DMS114 treated with DMSO at 0.1 percent for 48 hours (cell line): ENCODE data around the gene PARN.
"Not testable (repeated sequence)": the region's sequence is repeated elsewhere in the genome, so short reads cannot be mapped to it uniquely, and the experiment has no call there.

Experiments
- DNase-seq: peaks from one replicate; lab custom pipeline; 2025; ENCODE audit not compliant: unreplicated experiment; lab: John Stamatoyannopoulos, UW

Gene PARN

DNA sequence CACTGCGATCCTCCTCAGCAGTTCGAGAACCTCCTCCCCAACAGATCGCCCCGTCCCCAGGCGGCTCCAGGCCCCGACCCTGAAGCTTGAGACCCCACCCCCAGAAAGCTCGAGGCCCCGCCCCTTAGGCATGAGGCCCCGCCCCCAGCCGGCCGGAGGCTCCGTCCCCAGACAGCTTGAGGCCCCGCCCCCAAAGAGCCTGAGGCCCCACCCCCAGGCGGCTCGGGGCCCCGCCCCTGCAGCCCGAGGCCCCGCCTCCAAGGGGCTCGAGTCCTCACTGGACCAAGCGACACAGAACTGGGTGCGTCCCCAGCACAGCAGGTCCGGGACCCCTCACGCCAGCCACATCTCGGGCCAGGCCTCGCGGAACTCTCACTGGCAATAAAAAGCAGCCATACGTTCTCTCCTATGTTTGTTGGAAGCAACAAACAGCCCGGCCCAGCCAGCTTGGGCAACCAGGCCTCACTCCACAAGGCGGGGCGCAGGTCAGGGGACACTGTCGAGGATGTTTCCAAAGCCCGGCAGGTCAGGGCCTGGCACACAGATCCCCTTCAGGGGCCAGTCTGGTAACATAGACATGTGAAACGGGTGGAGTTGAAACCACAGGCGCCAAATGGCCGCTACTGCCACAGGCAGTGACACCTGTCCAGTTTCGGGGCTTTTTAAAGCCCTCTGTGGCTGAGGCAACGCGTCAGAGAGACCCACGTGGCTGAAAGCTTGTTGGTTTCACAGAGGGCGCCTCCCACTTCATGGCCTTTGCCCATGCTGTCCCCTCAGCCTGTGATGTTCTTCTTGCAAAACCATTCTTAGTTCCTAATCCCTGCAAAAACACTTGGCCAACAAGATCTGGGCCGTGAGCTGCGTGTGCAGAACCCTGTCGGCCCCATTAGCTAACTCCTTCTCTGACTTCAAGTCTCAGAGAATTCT is 224.2 kb downstream of the PARN start:
- no peak for DNase-seq

DNA sequence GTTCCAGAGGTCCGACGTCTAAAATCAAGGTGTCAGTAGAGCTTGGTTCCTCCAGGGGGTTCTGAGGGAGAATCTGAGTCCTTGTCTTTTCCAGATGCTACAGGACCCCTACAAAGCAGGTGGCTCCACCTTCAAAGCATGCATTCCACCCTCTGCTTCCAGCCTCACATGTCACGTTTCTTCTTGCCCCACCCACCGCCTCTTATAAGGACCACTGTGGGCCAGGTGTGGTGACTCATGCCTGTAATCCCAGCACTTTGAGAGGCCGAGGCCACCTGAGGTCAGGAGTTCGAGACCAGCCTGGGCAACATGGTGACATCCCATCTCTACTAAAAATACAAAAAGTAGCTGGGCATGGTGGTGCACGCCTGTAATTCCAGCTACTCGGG is 227.1 kb downstream of the PARN start:
- not testable (repeated sequence) for DNase-seq

DNA sequence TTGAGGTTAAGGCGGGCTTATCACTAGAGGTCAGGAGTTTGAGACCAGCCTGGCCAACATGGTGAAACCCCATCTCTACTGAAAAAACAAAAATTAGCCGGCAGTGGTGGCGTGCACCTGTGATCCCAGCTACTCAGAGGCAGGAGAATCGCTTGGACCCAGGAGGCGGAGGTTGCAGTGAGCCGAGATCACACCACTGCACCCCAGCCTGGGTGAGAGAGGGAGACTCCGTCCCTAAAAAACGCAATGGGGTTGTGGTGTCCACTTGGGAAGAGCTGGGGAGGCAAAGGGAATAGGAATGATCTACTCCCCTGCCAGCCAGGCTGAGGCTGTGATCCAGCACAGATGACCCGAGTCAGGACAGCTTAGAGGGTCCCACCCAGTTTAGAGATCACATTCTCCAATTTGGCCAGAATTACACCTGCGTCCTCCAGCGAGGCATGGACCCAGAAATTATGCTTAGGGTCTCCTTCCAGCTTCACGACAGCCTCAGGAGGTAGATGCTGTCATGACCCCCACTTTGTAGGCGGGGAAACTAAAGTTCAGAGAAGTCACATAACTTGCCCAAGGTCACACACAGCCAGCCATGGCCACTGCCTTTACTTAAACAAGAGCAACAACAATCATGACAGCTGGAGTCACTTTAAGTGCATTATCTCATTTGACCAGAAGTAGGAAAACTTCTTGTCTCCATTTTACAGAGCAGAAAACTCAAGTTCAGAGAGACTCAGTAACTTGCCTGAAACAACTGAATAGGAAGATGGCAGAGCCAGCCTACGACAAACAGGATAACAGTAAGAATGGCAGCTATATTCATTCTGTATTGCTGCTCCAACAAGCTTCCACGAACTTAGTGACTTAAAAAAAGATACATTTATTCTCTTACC is 227.7 kb downstream of the PARN start:
- DNase-seq = not testable (repeated sequence)

DNA sequence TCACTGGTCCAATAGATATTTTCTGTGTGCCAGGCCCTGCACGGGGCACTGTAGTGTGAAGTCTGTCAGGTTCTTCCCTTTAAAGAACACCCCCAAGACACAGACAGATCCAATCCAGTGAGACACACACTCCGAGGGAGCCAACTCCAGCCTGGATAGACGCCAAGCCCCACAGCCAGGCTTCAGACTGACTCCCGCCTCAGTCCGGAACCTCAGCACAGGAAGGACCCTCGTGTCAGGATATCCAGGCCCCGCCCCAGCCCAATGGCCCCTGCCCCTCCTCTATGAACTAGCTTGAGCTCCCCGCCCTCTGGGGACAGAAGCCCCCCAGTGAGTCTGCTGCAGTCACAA is 228.4 kb downstream of the PARN start:
- not testable (repeated sequence) for DNase-seq

DNA sequence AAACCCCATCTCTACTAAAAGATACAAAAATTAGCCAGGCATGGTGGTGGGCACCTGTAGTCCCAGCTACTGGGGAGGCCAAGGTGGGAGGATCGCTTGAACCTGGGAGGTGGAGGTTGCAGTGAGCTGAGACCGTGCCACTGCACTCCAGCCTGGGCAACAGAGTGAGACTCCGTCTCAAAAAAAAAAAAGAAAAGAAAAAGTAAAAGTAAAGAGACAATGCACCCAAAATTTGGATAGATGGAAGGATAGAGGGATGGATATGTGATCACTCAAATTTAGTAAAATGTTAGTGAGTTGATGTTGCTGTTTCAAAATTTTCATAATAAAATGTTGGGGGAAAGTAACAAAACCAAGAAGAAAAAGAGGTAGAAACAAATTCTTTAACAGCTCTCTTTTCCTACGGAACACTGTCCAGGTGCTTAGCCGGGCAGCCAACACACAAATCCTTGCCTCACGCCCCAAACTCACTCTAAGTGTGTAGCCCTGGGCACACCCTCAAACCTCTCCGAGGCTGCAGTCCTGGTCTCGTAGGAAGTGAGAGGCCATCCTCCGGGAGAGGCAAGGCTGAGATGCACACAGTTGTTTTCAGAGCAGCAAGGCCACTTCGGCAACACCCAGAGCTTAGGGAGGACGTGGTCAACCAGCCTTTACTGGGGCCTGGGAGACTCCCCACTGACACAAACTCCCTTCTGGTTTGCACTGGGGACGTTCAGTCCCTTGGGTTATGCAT is 228.9 kb downstream of the PARN start:
- DNase-seq = not testable (repeated sequence)

DNA sequence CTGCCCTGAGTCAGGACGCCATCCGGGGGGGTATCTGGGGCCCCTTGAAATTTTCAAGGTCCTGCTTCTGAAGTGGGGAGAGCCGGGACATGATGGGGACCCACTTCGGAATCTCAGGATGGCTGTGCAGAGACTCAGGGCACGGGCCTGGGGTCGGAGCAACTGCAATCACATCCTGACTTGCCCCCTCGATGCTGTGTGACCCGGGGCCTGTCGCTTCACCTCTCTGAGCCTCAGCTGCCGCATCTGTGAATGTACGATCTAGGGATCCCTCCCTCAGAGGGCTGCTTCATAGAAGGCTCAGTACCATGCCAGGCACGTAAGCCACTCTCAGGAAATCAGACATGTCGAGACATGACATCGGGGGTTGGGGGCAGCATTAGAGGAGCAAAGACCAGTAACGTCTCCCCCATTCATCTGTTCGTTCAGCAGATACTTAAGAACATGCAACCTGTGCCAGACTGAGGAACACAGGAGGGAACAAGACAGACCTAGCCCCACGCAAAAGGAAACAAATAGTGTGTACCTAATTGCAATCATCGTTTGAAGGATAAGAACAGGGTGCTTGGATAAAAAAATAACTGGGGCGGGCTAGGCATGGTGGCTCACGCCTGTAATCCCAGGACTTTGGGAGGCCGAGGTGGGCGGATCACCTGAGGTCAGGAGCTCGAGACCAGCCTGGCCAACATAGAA is 229.6 kb downstream of the PARN start:
- no peak for DNase-seq

DNA sequence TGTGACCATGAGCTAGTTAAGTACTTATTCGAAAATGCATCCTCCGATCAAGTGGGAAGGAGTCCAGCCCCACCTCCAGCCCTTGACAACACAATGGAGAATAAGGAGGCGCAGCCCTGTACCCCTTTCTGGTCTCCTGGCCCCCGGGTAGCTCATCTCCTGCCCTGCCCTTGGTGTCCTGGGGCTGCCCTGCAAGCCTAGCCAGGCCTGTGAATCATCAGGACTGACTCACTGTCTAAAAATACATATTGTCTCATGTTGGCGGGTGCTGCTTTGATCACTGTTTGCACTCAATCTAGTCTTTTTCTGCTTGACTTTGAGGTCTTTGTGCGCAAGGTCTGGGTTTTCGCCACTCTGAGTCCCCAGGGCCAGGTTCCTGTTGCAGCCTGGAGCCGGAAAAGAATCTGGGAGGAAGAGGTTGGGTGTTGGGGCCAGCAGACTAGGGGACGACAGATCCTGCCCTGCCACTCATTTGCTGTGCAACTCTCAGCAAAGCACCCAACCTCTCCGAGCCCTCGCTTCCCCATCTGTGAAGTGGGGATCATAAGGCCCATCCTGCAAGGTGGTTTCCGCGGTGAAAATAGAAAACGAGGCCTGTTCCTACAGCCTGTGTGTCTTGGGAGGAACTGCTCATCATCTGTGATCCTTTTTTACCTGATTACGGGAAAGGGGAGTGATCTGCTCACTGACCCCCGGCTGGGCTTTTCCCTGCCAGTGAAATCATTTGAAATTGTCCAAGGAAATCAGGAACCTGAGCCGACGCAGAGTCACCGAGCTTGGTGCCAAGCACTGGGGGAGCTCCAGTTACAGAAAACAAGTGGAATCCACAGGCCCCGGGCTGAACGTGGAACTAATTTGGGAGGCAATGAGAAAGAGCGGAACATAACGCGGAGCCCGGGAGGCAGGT is 230.4 kb downstream of the PARN start:
- no peak for DNase-seq

DNA sequence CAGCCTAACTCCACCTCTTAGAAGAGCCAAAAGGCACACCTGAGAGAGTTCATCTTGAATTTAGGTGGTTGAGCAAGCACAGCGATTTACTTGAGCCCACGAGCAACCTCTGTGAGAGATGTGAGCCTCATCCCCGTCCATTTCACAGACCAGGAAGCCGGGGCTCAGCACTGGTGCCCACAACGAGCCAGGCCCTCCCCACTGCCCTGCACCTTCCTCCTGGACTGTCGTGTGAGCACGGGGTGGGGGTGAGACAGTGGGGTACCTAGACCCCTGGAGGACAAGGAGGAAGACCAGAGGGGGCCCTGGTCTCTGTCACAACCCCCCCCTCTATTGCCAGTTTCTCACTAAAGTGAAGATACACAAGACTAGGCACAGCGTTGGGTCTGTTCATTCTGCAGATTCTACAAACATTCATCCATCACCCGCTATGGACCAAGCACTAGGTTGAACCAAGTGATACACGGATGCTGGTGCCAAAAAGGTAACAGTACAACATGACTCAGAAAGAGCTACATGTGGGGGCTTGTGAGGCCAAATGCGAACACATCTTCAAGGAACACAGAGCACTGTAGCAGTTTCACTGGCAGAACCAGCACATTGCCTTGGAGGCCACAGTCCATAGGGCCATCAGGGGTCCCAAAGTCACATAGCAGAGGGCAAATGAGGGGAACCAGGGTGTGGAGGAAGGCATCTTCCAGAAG is 231.9 kb downstream of the PARN start:
- no peak for DNase-seq

DNA sequence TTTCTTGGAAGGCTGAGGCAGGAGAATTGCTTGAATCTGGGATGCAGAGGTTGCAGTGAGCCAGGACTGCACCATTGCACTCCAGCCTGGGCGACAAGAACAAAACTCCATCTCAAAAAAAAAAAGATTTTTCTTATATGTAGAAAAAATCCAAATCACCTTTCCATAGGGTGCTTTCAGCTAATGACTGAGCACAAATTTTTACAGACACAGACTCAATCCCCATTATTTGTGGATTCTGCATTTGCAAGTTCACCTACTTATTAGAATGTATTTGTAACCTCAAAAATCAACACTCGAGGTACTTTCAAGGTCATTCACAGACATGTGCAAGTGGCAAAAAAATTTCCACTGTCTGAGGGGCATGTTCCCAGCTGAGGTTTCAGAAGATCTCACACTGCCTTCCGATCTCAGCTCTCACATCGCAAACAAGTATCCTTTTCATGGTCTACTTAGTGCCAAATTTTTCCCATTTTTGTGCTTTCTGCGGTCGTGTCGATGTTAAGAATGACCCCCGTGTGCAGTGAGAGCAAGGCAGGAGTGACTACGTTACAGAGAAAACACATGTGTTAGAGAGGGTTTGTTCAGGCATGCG is 234.3 kb downstream of the PARN start:
- DNase-seq = not testable (repeated sequence)

DNA sequence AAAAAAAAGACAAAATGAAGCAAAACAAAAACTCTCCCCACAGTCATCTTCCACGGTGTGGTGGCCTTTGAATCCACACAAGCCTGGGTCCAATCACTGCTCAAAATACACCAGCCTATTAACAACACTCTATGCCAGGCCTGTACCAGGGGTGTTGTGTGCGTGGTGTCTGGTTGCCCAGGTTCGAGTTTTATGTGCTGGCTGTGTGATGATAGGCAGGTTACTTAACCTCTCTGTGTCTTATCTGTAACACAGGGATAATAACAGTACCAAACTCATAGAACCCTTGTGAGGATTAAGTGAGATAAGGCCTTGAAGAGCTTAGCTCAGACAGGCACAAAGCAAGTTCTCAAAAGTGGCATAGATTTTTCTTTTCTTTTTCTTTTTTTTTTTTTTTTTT is 235.2 kb downstream of the PARN start:
- no peak for DNase-seq

DNA sequence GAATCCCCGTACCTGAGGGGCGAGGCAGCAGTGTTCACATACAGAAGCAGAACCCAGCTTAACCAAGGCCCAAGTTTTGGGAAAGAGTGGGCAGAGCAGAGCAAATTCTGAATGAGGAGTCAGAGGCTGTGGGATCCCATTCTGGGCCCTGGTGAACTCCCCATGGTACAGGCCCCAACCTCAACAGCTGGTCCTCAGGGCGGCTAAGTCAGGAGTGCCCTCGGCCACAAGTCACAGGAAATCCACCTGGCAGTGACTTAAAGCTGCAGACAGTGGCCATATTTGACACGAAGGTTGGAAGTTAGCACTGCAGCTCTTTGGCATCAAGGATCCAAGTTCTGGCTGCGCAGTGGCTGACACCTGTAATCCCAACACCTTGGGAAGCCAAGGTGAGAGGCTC is 237.1 kb downstream of the PARN start:
- DNase-seq = no peak

DNA sequence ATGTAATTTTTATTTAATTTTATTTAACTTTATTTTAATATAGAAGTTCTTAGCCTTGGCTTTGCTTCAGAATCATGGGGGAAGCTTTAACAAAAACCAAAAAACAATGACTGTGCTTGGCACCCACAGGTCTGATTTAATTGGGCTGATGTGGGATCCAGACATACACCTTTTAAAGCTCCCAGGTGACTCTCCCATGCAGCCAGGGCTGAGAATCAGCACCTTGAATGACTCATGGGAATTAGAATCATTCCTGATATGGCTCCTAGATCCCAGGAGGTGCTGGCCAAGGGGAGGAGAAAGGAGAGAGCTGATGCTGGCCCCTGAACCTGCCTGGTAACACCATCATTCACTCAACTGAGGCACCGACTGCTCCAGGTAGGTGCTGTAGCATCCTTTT is 240.7 kb downstream of the PARN start:
- no peak for DNase-seq

DNA sequence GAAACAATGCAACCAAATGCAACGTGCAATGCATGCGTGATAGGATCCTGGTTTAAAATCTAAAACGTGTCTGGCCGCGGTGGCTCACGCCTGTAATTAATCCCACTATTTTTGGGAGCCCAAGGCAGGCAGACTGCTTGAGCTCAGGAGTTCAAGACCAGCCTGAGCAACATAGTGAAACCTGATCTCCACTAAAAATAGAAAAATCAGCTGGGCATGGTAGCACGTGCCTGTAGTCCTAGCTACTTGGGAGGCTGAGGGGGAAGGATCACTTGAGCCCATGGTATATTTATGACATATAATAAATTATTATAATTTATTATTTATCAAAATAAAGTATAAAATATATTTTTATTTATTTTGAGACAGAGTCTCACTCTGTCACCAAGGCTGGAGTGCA is 241.8 kb downstream of the PARN start:
- no peak for DNase-seq

DNA sequence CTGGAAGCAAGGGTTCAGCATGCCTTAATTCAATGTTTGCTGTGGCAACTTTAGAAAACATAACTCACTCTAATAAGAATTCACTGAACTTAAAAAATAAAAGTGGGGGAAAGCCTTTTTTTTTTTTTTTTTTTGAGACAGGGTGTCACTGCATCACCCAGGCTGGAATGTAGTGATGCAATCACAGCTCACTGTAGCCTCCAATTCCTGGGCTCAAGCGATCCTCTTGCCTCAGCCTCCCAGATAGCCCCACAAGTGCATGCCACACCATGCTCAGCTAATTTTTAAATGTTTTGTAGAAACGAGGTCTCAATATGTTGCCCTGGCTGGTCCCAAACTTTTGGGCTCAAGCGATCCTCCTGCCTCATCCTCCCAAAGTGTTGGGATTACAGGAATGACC is 243.9 kb downstream of the PARN start:
- no peak for DNase-seq
